GM21447 (cell line): ENCODE data around the gene GJB4.

Source experiments
- ATAC-seq: cut with Tn5 transposase; IDR thresholded peaks from one replicate; pipeline ENCODE4 v1.9.1; 2021; ENCODE audit not compliant: unreplicated experiment

The GJB4 gene

GRCh38 chr1:34777519-34778321 lies 18.2 kb downstream of the GJB4 start:
- ATAC-seq = no peak

- ATAC-seq = no peak
These were observed 18.8 kb downstream of the GJB4 start for GRCh38 chr1:34778381-34778780.

GRCh38 chr1:34779005-34779404 lies 19.5 kb downstream of the GJB4 start:
- ATAC-seq = no peak

- no peak for ATAC-seq
These were observed 20.0 kb downstream of the GJB4 start for GRCh38 chr1:34779526-34779925.

- no peak for ATAC-seq
These were observed 20.4 kb downstream of the GJB4 start for GRCh38 chr1:34779962-34780361.

- ATAC-seq = no peak
These were observed 21.0 kb downstream of the GJB4 start for GRCh38 chr1:34780528-34780927.

GRCh38 chr1:34781071-34781843 lies 21.7 kb downstream of the GJB4 start, which contains the start of gene GJB3:
Gene GJB3, plus strand, starts transcription at chr1:34781214. Its CDS starts 3,549 bp downstream, at chr1:34784763.
- ATAC-seq = no peak

- ATAC-seq = no peak
These were observed 22.4 kb downstream of the GJB4 start for GRCh38 chr1:34781844-34782391.

- no peak for ATAC-seq
These were observed 25.2 kb downstream of the GJB4 start for GRCh38 chr1:34784751-34785221.

GRCh38 chr1:34785231-34785874 lies 25.8 kb downstream of the GJB4 start:
- no peak for ATAC-seq

- ATAC-seq = no peak
These were observed 26.4 kb downstream of the GJB4 start for GRCh38 chr1:34785875-34786470.

- no peak for ATAC-seq
These were observed 27.2 kb downstream of the GJB4 start for GRCh38 chr1:34786521-34787325.

GRCh38 chr1:34787461-34788420 lies 28.2 kb downstream of the GJB4 start:
- no peak for ATAC-seq

- no peak for ATAC-seq
These were observed 31.4 kb downstream of the GJB4 start for GRCh38 chr1:34790985-34791384.

GRCh38 chr1:34792424-34792823 lies 32.9 kb downstream of the GJB4 start:
- ATAC-seq = no peak

- ATAC-seq = no peak
These were observed 33.6 kb downstream of the GJB4 start, which contains the start of gene GJA4 for GRCh38 chr1:34792868-34793727. Gene GJA4, plus strand, starts transcription at chr1:34792999. Its CDS starts 1,215 bp downstream, at chr1:34794214.

- ATAC-seq = no peak
These were observed 34.7 kb downstream of the GJB4 start for GRCh38 chr1:34794001-34794789.
